ENCODE results near the gene KCNK7. TPM values are rescaled to one million over a fixed set of nuclear protein-coding genes. Genes with fewer than 3 reads are reported as not detected.
A peak's percentile ranks its signal among the peaks of the same experiment; 100 is the strongest.

Gene KCNK7
- total RNA-seq: 0.29 TPM in 1 of 2 replicates, not detected in the other

GRCh38 chr11:65595543-65596281 lies at the start of gene KCNK7:
KCNK7 (minus strand) TSS chr11:65595800; CDS start chr11:65595772, 28 bp downstream.
- Histone ChIP-seq H3K9me3 (ENCODE audit: low read depth, low read length) (no peaks in the 10 kb centered on the region), H3K4me3 (ENCODE audit: insufficient read depth, low read length) (no peak within 1 kb of the TSS), H3K4me2 (ENCODE audit: insufficient read depth, low read length) (no peak within 1 kb of the TSS), H2AFZ (ENCODE audit: low read length) (no peak within 1 kb of the TSS), H3K4me1 (ENCODE audit: insufficient read depth, low read length) (no peaks in the 10 kb centered on the region), H4K20me1 (ENCODE audit: insufficient read depth, low read length) (no peaks in the 10 kb centered on the region), H3K79me2 (ENCODE audit: insufficient read depth, low read length) (no peaks in the 10 kb centered on the region), H3K27me3 (ENCODE audit: insufficient read depth, low read length) (no peaks in the 10 kb centered on the region), H3K36me3 (ENCODE audit: insufficient read depth, low read length) (peaks cover 29% of the 10 kb centered on the region), H3K27ac (ENCODE audit: low read depth, low read length) (no peak within 1 kb of the TSS)
- peak; percentile 91 for DNase-seq (ENCODE audit: insufficient read length, low spot score, missing footprints)
- TF ChIP-seq CTCF (IDR thresholded peaks at IDR 0.05; ENCODE audit: extremely low read depth, low read depth, low read length): no peak

- Histone ChIP-seq H3K27me3 (ENCODE audit: insufficient read depth, low read length) (no peaks in the 10 kb centered on the region), H3K4me1 (ENCODE audit: insufficient read depth, low read length) (peaks cover 7% of the 10 kb centered on the region), H3K9me3 (ENCODE audit: low read depth, low read length) (no peaks in the 10 kb centered on the region), H3K79me2 (ENCODE audit: insufficient read depth, low read length) (no peaks in the 10 kb centered on the region), H3K4me3 (ENCODE audit: insufficient read depth, low read length) (no peak overlapping the region), H3K36me3 (ENCODE audit: insufficient read depth, low read length) (peaks cover 7% of the 10 kb centered on the region), H3K27ac (ENCODE audit: low read depth, low read length) (no peak overlapping the region), H2AFZ (ENCODE audit: low read length) (no peak overlapping the region), H3K4me2 (ENCODE audit: insufficient read depth, low read length) (no peak overlapping the region), H4K20me1 (ENCODE audit: insufficient read depth, low read length) (peaks cover 3% of the 10 kb centered on the region)
- TF ChIP-seq CTCF (IDR thresholded peaks at IDR 0.05; ENCODE audit: extremely low read depth, low read depth, low read length): no peak
- DNase-seq (ENCODE audit: insufficient read length, low spot score, missing footprints): no peak
Measured at GRCh38 chr11:65644837-65645236, 49.2 kb upstream of the KCNK7 start.

GRCh38 chr11:65643971-65644370 lies 48.4 kb upstream of the KCNK7 start:
- H3K36me3 ChIP-seq (ENCODE audit: insufficient read depth, low read length): no peaks in the 10 kb centered on the region

More at GRCh38 chr11:65643971-65644370, 48.4 kb upstream of the KCNK7 start:
- no peaks in the 10 kb centered on the region for H3K27me3 ChIP-seq (ENCODE audit: insufficient read depth, low read length)
- H3K79me2 ChIP-seq (ENCODE audit: insufficient read depth, low read length): peaks cover 3% of the 10 kb centered on the region
- no peak overlapping the region for H3K4me2 ChIP-seq (ENCODE audit: insufficient read depth, low read length)
- no peak overlapping the region for H3K4me3 ChIP-seq (ENCODE audit: insufficient read depth, low read length)
- TF ChIP-seq CTCF (IDR thresholded peaks at IDR 0.05; ENCODE audit: extremely low read depth, low read depth, low read length): no peak
- no peaks in the 10 kb centered on the region for H3K9me3 ChIP-seq (ENCODE audit: low read depth, low read length)
- no peak overlapping the region for H3K27ac ChIP-seq (ENCODE audit: low read depth, low read length)
- H3K4me1 ChIP-seq (ENCODE audit: insufficient read depth, low read length): peaks cover 7% of the 10 kb centered on the region
- DNase-seq (ENCODE audit: insufficient read length, low spot score, missing footprints): no peak
- no peak overlapping the region for H2AFZ ChIP-seq (ENCODE audit: low read length)
- H4K20me1 ChIP-seq (ENCODE audit: insufficient read depth, low read length): peaks cover 3% of the 10 kb centered on the region
